Adipose tissue (tissue), 3 donors: ENCODE results near the gene GADD45A. TPM values are rescaled to one million over a fixed set of nuclear protein-coding genes. Genes with fewer than 3 reads are reported as not detected.

Experiments
- H3K27ac ChIP-seq: one replicate; pipeline ENCODE4 v1.5.1; 2013; ENCODE audit warnings: low read depth, low read length
- WGBS, 3 donors: extraction: QIAGEN DNeasy Blood & Tissue Kit; methylation state at CpG; one replicate each; pipeline ENCODE4 v1.1.7; 2013; 5-methylcytosine and 5-hydroxymethylcytosine counted together
- polyA plus RNA-seq, 3 donors: library from polyadenylated mRNA; stranded (reverse); fragments of 200-250 nt; gene quantifications; one replicate each; pipeline ENCODE4 v1.2.3, GENCODE V29; 2013
- donor health status: healthy with polysubstance abuse.
- donor health status: Bipolar disorder and iron deficiency.
- donor health status: healthy.

Gene GADD45A
- polyA plus RNA-seq, 3 donors: 16.2 to 276 (median 36.1) TPM

- 57 to 62% (median 61%) methylated on average over 6 of the region's 6 CpGs for WGBS, 3 donors
- H3K27ac ChIP-seq: no peak overlapping the region
Measured at GRCh38 chr1:67732750-67733151, 47.8 kb downstream of the GADD45A start.

- no peak overlapping the region for H3K27ac ChIP-seq
- 39 to 70% (median 44%) methylated on average over 4 of the region's 4 CpGs for WGBS, 3 donors
Measured at GRCh38 chr1:67733681-67734322, 48.8 kb downstream of the GADD45A start.

- WGBS, 3 donors: 73 to 95% (median 83%) methylated on average over 3 of the region's 3 CpGs
- H3K27ac ChIP-seq: no peak overlapping the region
Measured at GRCh38 chr1:67734323-67734690, 49.3 kb downstream of the GADD45A start.

GRCh38 chr1:67735206-67735605 lies 50.2 kb downstream of the GADD45A start:
- WGBS, 3 donors: 33 to 73% (median 34%) methylated on average over 3 of the region's 3 CpGs
- no peak overlapping the region for H3K27ac ChIP-seq

GRCh38 chr1:67735806-67736627 lies 51.0 kb downstream of the GADD45A start:
- WGBS, 3 donors: 10 to 44% (median 11%) methylated on average over 11 of the region's 11 CpGs
- H3K27ac ChIP-seq: no peak overlapping the region

GRCh38 chr1:67736750-67737149 lies 51.7 kb downstream of the GADD45A start:
- 82 to 90% (median 87%) methylated on average over 3 of the region's 3 CpGs for WGBS, 3 donors
- H3K27ac ChIP-seq: no peak overlapping the region

- H3K27ac ChIP-seq: no peak overlapping the region
- WGBS, 3 donors: 96 to 98% (median 97%) methylated on average over 3 of the region's 3 CpGs
Measured at GRCh38 chr1:67737875-67738274, 52.9 kb downstream of the GADD45A start.

Other genes starting within 250 kb of the GADD45A start
- gene GNG12, start 148.3 kb downstream of the GADD45A start, polyA plus RNA-seq: 10 to 100 TPM; 14.7 to 66.0 (median 46.3) TPM